ENCODE data around the gene KRT17. TPM values are rescaled to one million over a fixed set of nuclear protein-coding genes. Genes with fewer than 3 reads are reported as not detected.
"Not testable (repeated sequence)": the region's sequence is repeated elsewhere in the genome, so short reads cannot be mapped to it uniquely, and the experiment has no call there.

Gene KRT17
- total RNA-seq, 2 experiments from 2014 or later = not detected

GRCh38 chr17:41627316-41628072 lies 3.1 kb upstream of the KRT17 start:
- H3K27me3 Mint-ChIP-seq = no peaks in the 10 kb centered on the region
- no peaks in the 10 kb centered on the region for H3K4me1 Mint-ChIP-seq
- no peak overlapping the region for H3K27ac Mint-ChIP-seq
- ATAC-seq (ENCODE audit: low read depth) (no peak), DNase-seq (no peak)
- no peak overlapping the region for H3K4me3 Mint-ChIP-seq
- POLR2A ChIA-PET = no interaction called here
- H3K36me3 Mint-ChIP-seq = no peaks in the 10 kb centered on the region
- H3K9me3 Mint-ChIP-seq = no peaks in the 10 kb centered on the region

- H3K27ac Mint-ChIP-seq; ATAC-seq (ENCODE audit: low read depth); H3K4me3 Mint-ChIP-seq; H3K36me3 Mint-ChIP-seq; H3K9me3 Mint-ChIP-seq; DNase-seq; H3K27me3 Mint-ChIP-seq; POLR2A ChIA-PET; H3K4me1 Mint-ChIP-seq: not testable (repeated sequence)
These were observed 2.5 kb upstream of the KRT17 start for GRCh38 chr17:41626914-41627295.

- H3K36me3 Mint-ChIP-seq; H3K4me3 Mint-ChIP-seq; DNase-seq; H3K9me3 Mint-ChIP-seq; H3K27ac Mint-ChIP-seq; H3K4me1 Mint-ChIP-seq; ATAC-seq (ENCODE audit: low read depth); H3K27me3 Mint-ChIP-seq; POLR2A ChIA-PET: not testable (repeated sequence)
These were observed 1.9 kb upstream of the KRT17 start for GRCh38 chr17:41626028-41626913.

- ATAC-seq (ENCODE audit: low read depth) (no peak), DNase-seq (peak; percentile 17)
- H3K9me3 Mint-ChIP-seq = no peaks in the 10 kb centered on the region
- H3K36me3 Mint-ChIP-seq = no peaks in the 10 kb centered on the region
- no peak overlapping the region for H3K27ac Mint-ChIP-seq
- no peak overlapping the region for H3K4me3 Mint-ChIP-seq
- POLR2A ChIA-PET = no interaction called here
- no peaks in the 10 kb centered on the region for H3K27me3 Mint-ChIP-seq
- H3K4me1 Mint-ChIP-seq = no peaks in the 10 kb centered on the region
These were observed 1.2 kb upstream of the KRT17 start for GRCh38 chr17:41625602-41626001.

GRCh38 chr17:41623184-41623861 lies 1.1 kb downstream of the KRT17 start:
- ATAC-seq (ENCODE audit: low read depth); H3K27ac Mint-ChIP-seq; POLR2A ChIA-PET; H3K36me3 Mint-ChIP-seq; H3K27me3 Mint-ChIP-seq; H3K4me1 Mint-ChIP-seq; H3K4me3 Mint-ChIP-seq; DNase-seq; H3K9me3 Mint-ChIP-seq: not testable (repeated sequence)

- H3K4me1 Mint-ChIP-seq; H3K27me3 Mint-ChIP-seq; DNase-seq; H3K4me3 Mint-ChIP-seq; H3K9me3 Mint-ChIP-seq; H3K36me3 Mint-ChIP-seq; POLR2A ChIA-PET; ATAC-seq (ENCODE audit: low read depth); H3K27ac Mint-ChIP-seq: not testable (repeated sequence)
These were observed 1.8 kb downstream of the KRT17 start for GRCh38 chr17:41622340-41623183.

- Mint-ChIP-seq H3K36me3 (no peaks in the 10 kb centered on the region), H3K4me3 (no peak overlapping the region), H3K27ac (no peak overlapping the region), H3K4me1 (no peaks in the 10 kb centered on the region), H3K27me3 (peaks cover 2% of the 10 kb centered on the region), H3K9me3 (no peaks in the 10 kb centered on the region)
- DNase-seq = no peak
- ATAC-seq (ENCODE audit: low read depth) = no peak
- POLR2A ChIA-PET = no interaction called here
These were observed 2.5 kb downstream of the KRT17 start for GRCh38 chr17:41621916-41622315.

GRCh38 chr17:41621435-41621817 lies 2.9 kb downstream of the KRT17 start:
- H3K9me3 Mint-ChIP-seq; H3K36me3 Mint-ChIP-seq; ATAC-seq (ENCODE audit: low read depth); H3K4me3 Mint-ChIP-seq; H3K27ac Mint-ChIP-seq; POLR2A ChIA-PET; H3K4me1 Mint-ChIP-seq; H3K27me3 Mint-ChIP-seq; DNase-seq: not testable (repeated sequence)

GRCh38 chr17:41620583-41621434 lies 3.6 kb downstream of the KRT17 start:
- DNase-seq (no peak), ATAC-seq (ENCODE audit: low read depth) (no peak)
- Mint-ChIP-seq H3K27me3 (peaks cover 2% of the 10 kb centered on the region), H3K4me1 (no peaks in the 10 kb centered on the region), H3K9me3 (no peaks in the 10 kb centered on the region), H3K27ac (no peak overlapping the region), H3K4me3 (no peak overlapping the region), H3K36me3 (no peaks in the 10 kb centered on the region)
- POLR2A ChIA-PET = no interaction called here

GRCh38 chr17:41619927-41620582 lies 4.3 kb downstream of the KRT17 start:
- H3K36me3 Mint-ChIP-seq = not testable (repeated sequence)

GRCh38 chr17:41619036-41619926 lies 5.1 kb downstream of the KRT17 start:
- H3K27ac Mint-ChIP-seq = no peak overlapping the region
- POLR2A ChIA-PET = no interaction called here
- H3K4me1 Mint-ChIP-seq = no peaks in the 10 kb centered on the region
- peaks cover 2% of the 10 kb centered on the region for H3K27me3 Mint-ChIP-seq
- ATAC-seq (ENCODE audit: low read depth) (no peak), DNase-seq (no peak)
- H3K36me3 Mint-ChIP-seq = no peaks in the 10 kb centered on the region
- no peaks in the 10 kb centered on the region for H3K9me3 Mint-ChIP-seq
- H3K4me3 Mint-ChIP-seq = no peak overlapping the region

More at GRCh38 chr17:41619927-41620582, 4.3 kb downstream of the KRT17 start:
- H3K27ac Mint-ChIP-seq; DNase-seq; ATAC-seq (ENCODE audit: low read depth); H3K9me3 Mint-ChIP-seq; H3K4me3 Mint-ChIP-seq; H3K27me3 Mint-ChIP-seq; H3K4me1 Mint-ChIP-seq; POLR2A ChIA-PET: not testable (repeated sequence)
